Keratinocyte (primary cell): Measurements from ENCODE around the gene SBSN. TPM values are rescaled to one million over a fixed set of nuclear protein-coding genes. Genes with fewer than 3 reads are reported as not detected.

Experiments
- DNase-seq: peaks from one replicate; pipeline ENCODE4 v3.0.0-alpha.2; 2011; ENCODE audit warnings: low read depth, missing footprints, low spot score
- FAIRE-seq: peaks from 2 replicates; lab custom pipeline; 2011; peaks lifted over from hg19 to GRCh38; lab: Jason Lieb, UNC
- H2AFZ ChIP-seq: 2 replicates; pipeline ENCODE4 v1.6.0; 2012; ENCODE audit warnings: low read length, control low read depth, inconsistent platforms; ENCODE audit not compliant: control insufficient read depth
- H3K27ac ChIP-seq: 2 replicates; pipeline ENCODE4 v1.5.1; 2011; ENCODE audit warnings: low read length; ENCODE audit not compliant: control insufficient read depth, insufficient read depth
- H3K27me3 ChIP-seq: 3 replicates; pipeline ENCODE4 v1.6.0; 2011; ENCODE audit warnings: low read length; ENCODE audit not compliant: control insufficient read depth, insufficient read depth; ENCODE audit errors: extremely low read depth
- H3K36me3 ChIP-seq, 2 experiments: 2 replicates in 1 of 2; 3 replicates in 1 of 2; pipeline ENCODE4 v1.5.1; 2011; ENCODE audit warnings: low read length in 2 of 2, mild to moderate bottlenecking in 1 of 2; ENCODE audit not compliant: control insufficient read depth in 2 of 2, insufficient read depth in 2 of 2; ENCODE audit errors: extremely low read depth in 1 of 2
- H3K4me1 ChIP-seq: 3 replicates; pipeline ENCODE4 v1.5.1; 2011; ENCODE audit warnings: low read length; ENCODE audit not compliant: control insufficient read depth, insufficient read depth; ENCODE audit errors: extremely low read depth
- H3K4me2 ChIP-seq: 3 replicates; pipeline ENCODE4 v1.6.0; 2011; ENCODE audit warnings: low read depth, low read length; ENCODE audit not compliant: control insufficient read depth, insufficient read depth; ENCODE audit errors: extremely low read depth
- H3K4me3 ChIP-seq, 3 experiments: fragments of 200-600 bp in 1 of 3; sonication (generic) in 1 of 3; 2 replicates in 2 of 3; 3 replicates in 1 of 3; pipeline ENCODE4 v1.5.1; 2011 to 2016; ENCODE audit warnings: low read length in 3 of 3, mild to moderate bottlenecking in 3 of 3, control low read depth in 2 of 3, inconsistent platforms in 1 of 3, low read depth in 1 of 3, mixed read lengths in 1 of 3, mixed run types in 1 of 3, moderate library complexity in 1 of 3; ENCODE audit not compliant: control insufficient read depth in 2 of 3, insufficient read depth in 2 of 3; ENCODE audit errors: extremely low read depth in 1 of 3
- H3K79me2 ChIP-seq: 2 replicates; pipeline ENCODE4 v1.6.0; 2012; ENCODE audit warnings: low read length; ENCODE audit not compliant: control insufficient read depth, insufficient read depth
- H3K9ac ChIP-seq: 3 replicates; pipeline ENCODE4 v1.6.0; 2011; ENCODE audit warnings: low read length; ENCODE audit not compliant: control insufficient read depth, insufficient read depth; ENCODE audit errors: extremely low read depth
- H3K9me1 ChIP-seq: 3 replicates; pipeline ENCODE4 v1.6.0; 2011; ENCODE audit warnings: low read length; ENCODE audit not compliant: control insufficient read depth, insufficient read depth; ENCODE audit errors: extremely low read depth
- H3K9me3 ChIP-seq: 2 replicates; pipeline ENCODE4 v1.5.1; 2012; ENCODE audit warnings: low read depth, low read length; ENCODE audit not compliant: control insufficient read depth
- H4K20me1 ChIP-seq: 3 replicates; pipeline ENCODE4 v1.6.0; 2011; ENCODE audit warnings: low read length; ENCODE audit not compliant: control insufficient read depth, insufficient read depth; ENCODE audit errors: extremely low read depth
- CTCF ChIP-seq, 3 experiments: IDR thresholded peaks in 1 of 3; conservative IDR thresholded peaks in 1 of 3; optimal IDR thresholded peaks in 1 of 3; 2 replicates in 2 of 3; 3 replicates in 1 of 3; pipeline versions ENCODE3 to v1.5.1; 2011; ENCODE audit warnings: low read length in 3 of 3, mild to moderate bottlenecking in 3 of 3, moderate library complexity in 2 of 3, control low read depth in 1 of 3, inconsistent platforms in 1 of 3; ENCODE audit not compliant: insufficient read depth in 2 of 3; ENCODE audit errors: extremely low read depth in 1 of 3
- EZH2 ChIP-seq: IDR thresholded peaks from one replicate; pipeline ENCODE4 v1.6.1; 2012; ENCODE audit warnings: inconsistent platforms, mild to moderate bottlenecking, low read length, moderate library complexity
- dilution Hi-C: fragments of 300-500 bp; cut with MboI; formaldehyde crosslinking; loops from one replicate; pipeline ENCODE4 v1.7.0; 2020; ENCODE audit warnings: low sequenced_read_pairs; ENCODE audit not compliant: extremely low pct_ligation_motif_present
- polyA plus RNA-seq, 5 experiments: library from polyadenylated mRNA; depleted of rRNA in 3 of 5; stranded (reverse) in 3 of 5; stranded (forward) in 1 of 5; unstranded in 1 of 5; fragments of >200 nt; gene quantifications; 1 replicate in 1 of 5; 2 replicates in 3 of 5; 3 replicates in 1 of 5; pipeline versions ENCODE4 v1.2.1 to v1.2.3, GENCODE V29; 2011 to 2012; ENCODE audit warnings: missing spikeins in 2 of 5, low read depth in 1 of 5, low replicate concordance in 1 of 5

The SBSN gene
- polyA plus RNA-seq, 1 donor (not counting 4 experiments of a cell fraction or from before 2014, with no cell fraction given): 49.0 TPM

- no peaks in the 10 kb centered on the region for H3K79me2 ChIP-seq
- no peak for FAIRE-seq
- H4K20me1 ChIP-seq: no peaks in the 10 kb centered on the region
These were observed 37.1 kb upstream of the SBSN start for GRCh38 chr19:35565016-35565856.

GRCh38 chr19:35563207-35563829 is 35.2 kb upstream of the SBSN start, which contains the start of gene ATP4A:
Gene ATP4A (minus strand): TSS chr19:35563658. CDS start chr19:35563629, 29 bp downstream.
- H4K20me1 ChIP-seq: no peaks in the 10 kb centered on the region
- no peak for TF ChIP-seq EZH2
- TF ChIP-seq CTCF (optimal IDR thresholded peaks at IDR 0.05 in 1 of 3, IDR thresholded peaks at IDR 0.05 in 1 of 3, conservative IDR thresholded peaks at IDR 0.05 in 1 of 3; ENCODE audit: extremely low read depth in 1 of 3, insufficient read depth in 2 of 3, low read length in 3 of 3): no peak
- H3K27me3 ChIP-seq: peaks cover 22% of the 10 kb centered on the region
- H3K9me3 ChIP-seq: no peaks in the 10 kb centered on the region
- FAIRE-seq (no peak), DNase-seq (no peak)
- H3K79me2 ChIP-seq: no peaks in the 10 kb centered on the region
- no peak within 1 kb of the TSS for H3K4me3 ChIP-seq
- H3K36me3 ChIP-seq: no peaks in the 10 kb centered on the region
- dilution Hi-C loops: no loop called here
- no peak within 1 kb of the TSS for H3K4me2 ChIP-seq
- no peaks in the 10 kb centered on the region for H3K4me1 ChIP-seq
- H2AFZ ChIP-seq: no peak within 1 kb of the TSS
- no peaks in the 10 kb centered on the region for H3K9me1 ChIP-seq
- H3K9ac ChIP-seq: no peak within 1 kb of the TSS
- H3K27ac ChIP-seq: no peak within 1 kb of the TSS

More at GRCh38 chr19:35565016-35565856, 37.1 kb upstream of the SBSN start:
- H3K4me3 ChIP-seq: no peak overlapping the region
- peaks cover 5% of the 10 kb centered on the region for H3K27me3 ChIP-seq
- no peak overlapping the region for H2AFZ ChIP-seq
- H3K36me3 ChIP-seq: no peaks in the 10 kb centered on the region
- no peak overlapping the region for H3K4me2 ChIP-seq
- no peaks in the 10 kb centered on the region for H3K4me1 ChIP-seq
- dilution Hi-C loops: no loop called here
- TF ChIP-seq EZH2 (no peak), CTCF (optimal IDR thresholded peaks at IDR 0.05 in 1 of 3, IDR thresholded peaks at IDR 0.05 in 1 of 3, conservative IDR thresholded peaks at IDR 0.05 in 1 of 3; ENCODE audit: extremely low read depth in 1 of 3, insufficient read depth in 2 of 3, low read length in 3 of 3) (no peak)
- no peaks in the 10 kb centered on the region for H3K9me3 ChIP-seq
- H3K9me1 ChIP-seq: no peaks in the 10 kb centered on the region
- no peak overlapping the region for H3K27ac ChIP-seq
- no peak for DNase-seq
- no peak overlapping the region for H3K9ac ChIP-seq
